Stimulated activated CD8-positive, alpha-beta memory T cell treated with anti-CD3 and anti-CD28 coated beads, Interleukin-15, amount 100 ng/mL, for 48 hours (primary cell): ENCODE measurements around the gene GOSR1.
A peak's percentile ranks its signal among the peaks of the same experiment; 100 is the strongest.
"Not testable (repeated sequence)": the region's sequence is repeated elsewhere in the genome, so short reads cannot be mapped to it uniquely, and the experiment has no call there.

Source experiments
- DNase-seq, 2 donors: peaks; one replicate each; pipeline ENCODE4 v3.0.0-alpha.2; 2020; ENCODE audit warnings: low read depth in 2 of 2

Gene GOSR1

DNA sequence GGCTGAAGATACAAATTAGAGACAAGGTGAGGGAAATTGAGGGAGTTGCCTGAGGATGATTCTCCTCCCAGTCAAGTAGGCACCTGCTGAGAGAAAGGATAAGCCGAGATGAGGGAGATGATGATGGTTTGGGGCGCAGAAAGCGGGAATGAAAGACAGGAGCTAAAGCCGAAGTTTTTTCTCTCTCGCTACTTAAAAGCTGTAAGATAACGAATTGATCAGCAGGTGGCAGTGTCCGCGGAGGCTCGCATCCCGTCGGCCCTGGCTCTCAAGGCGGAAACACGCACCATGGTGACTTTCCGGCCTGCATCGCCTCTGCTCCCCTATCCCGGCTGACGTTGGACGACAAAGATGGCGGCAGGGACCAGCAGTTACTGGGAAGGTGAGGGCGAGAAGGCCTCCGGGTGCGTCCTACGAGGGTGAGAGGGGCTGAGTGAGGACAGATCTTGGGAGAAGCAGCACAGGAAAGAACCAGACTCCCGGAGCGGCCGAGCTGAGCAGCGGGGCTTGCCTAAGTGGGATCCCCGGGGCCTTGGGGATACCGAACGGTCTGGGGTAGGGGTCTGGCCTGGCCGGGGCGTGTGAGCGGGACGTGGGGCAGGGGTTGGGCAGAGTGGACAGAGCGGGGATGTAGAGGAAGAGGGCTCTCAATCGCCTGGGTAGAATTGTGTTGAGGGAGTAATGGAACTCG is at the start of gene GOSR1:
Gene GOSR1 (plus strand): TSS at position 326 of the 691 bp plus-strand sequence. CDS start 26 bp downstream, at position 352.
- peak; percentile 85 for DNase-seq

DNA sequence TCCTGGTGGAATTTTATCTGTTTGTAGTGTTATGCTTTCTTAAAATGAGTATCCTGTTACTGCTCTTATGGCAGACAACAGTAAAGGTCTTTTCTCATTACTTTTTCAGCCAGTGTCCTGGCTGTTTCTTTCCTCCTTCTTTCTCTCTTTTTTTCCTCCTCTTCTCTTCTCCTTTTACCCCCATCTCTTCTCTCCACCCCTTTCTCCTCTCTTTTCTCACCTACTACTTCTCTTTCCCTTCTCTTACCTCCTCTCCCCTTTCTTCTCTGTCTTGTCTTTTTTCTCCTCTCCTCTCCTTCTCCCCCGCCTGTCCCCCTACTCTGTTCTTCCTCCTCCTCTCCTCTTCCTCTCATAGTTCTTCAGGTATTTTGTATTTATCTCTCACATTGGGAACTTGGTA is 49.6 kb upstream of the GOSR1 start:
- DNase-seq, result no peak

DNA sequence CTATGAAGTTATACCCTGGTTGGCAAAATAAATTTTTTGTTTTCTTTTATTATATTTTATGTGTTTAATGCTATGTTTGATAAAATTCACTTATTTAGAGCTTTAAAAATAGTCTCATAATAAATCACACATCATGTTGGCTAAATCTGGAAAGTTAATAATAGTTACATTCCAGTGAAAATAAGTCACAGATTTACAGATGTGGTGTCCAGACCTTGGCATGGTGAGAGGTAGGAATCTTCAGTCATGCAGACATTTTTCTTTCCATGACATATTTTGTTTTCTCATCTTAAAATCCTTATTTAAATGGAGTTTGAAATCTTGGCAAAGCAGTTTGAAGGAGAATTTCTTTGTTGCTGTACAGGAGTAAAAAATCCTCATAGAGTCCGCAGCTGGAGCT is 48.1 kb upstream of the GOSR1 start:
- DNase-seq, result no peak

DNA sequence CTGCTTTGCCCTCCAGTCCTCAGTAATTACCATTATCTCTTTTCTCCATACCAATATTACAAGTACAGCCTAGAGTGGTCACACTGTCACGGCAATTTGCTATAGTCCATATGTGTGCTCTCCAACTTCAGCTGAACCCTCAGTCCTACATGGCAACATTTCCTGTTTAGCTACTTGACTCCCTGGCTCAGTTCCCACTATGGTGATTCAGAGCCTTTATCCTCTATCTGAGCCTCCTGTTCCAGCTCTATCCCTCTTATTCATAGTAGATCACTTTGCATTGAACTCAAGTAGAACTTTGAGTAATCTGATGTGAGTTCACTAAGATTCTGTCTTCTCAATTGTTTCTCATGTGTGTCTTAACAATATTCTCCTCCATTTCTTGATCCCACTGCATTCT is 43.7 kb upstream of the GOSR1 start:
- DNase-seq, result no peak

DNA sequence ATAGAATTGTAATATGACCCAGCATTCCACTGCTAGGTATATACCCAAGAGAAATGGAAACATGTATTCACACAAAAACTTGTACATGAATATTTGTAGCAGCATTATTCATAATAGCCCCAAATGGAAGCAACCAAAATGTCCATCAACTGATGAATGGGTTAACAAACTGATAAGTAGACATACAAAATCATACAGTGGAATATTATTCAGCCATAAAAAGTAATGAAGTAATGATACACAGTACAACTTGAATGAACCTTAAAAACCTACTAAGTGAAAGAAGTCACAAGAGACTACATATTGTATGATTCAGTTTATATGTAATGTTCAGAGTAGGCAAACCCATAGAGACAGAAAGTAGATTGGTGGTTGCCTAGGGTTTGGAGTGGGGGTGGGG is 40.5 kb upstream of the GOSR1 start:
- DNase-seq, result no peak

DNA sequence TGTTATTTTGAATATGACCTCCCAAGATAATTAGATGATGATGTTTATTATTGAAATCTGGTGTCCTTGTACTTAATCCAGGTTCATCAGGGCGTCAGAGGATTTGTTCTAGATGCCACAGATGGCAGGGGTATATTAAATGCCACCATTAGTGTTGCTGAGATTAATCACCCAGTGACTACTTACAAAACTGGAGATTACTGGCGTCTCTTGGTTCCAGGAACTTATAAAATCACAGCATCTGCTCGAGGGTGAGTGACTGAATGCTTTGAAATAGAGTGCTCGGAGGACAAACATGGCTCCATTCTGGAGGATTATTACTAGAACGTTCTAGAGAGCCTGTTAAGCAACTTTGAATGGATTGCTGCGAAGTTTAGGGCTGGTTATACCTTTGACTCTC is 33.5 kb upstream of the GOSR1 start:
- DNase-seq, result no peak

DNA sequence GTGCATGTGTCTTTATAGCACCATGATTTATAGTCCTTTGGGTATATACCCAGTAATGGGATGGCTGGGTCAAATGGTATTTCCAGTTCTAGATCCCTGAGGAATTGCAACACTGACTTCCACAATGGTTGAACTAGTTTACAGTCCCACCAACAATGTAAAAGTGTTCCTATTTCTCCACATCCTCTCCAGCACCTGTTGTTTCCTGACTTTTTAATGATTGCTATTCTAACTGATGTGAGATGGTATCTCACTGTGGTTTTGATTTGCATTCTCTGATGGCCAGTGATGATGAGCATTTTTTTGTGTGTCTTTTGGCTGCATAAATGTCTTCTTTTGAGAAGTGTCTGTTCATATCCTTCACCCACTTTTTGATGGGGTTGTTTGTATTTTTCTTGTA is 30.6 kb upstream of the GOSR1 start:
- not testable (repeated sequence) for DNase-seq

DNA sequence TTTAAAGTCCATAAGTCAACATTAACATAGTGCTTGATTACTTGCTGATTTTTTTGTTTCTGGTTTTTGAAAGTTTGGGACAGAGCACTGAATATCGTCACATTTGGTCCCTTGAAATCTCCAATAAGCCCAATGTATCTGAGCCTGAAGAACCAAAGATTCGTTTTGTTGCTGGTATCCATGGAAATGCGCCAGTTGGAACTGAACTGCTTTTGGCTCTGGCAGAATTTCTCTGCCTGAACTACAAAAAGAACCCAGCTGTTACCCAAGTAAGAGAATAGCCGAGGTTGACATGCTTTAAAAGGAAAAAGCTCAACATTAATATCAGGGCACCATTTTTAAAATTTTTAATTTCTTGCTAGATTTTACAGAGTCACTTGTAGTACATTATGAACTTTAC is 27.7 kb upstream of the GOSR1 start:
- no peak for DNase-seq

DNA sequence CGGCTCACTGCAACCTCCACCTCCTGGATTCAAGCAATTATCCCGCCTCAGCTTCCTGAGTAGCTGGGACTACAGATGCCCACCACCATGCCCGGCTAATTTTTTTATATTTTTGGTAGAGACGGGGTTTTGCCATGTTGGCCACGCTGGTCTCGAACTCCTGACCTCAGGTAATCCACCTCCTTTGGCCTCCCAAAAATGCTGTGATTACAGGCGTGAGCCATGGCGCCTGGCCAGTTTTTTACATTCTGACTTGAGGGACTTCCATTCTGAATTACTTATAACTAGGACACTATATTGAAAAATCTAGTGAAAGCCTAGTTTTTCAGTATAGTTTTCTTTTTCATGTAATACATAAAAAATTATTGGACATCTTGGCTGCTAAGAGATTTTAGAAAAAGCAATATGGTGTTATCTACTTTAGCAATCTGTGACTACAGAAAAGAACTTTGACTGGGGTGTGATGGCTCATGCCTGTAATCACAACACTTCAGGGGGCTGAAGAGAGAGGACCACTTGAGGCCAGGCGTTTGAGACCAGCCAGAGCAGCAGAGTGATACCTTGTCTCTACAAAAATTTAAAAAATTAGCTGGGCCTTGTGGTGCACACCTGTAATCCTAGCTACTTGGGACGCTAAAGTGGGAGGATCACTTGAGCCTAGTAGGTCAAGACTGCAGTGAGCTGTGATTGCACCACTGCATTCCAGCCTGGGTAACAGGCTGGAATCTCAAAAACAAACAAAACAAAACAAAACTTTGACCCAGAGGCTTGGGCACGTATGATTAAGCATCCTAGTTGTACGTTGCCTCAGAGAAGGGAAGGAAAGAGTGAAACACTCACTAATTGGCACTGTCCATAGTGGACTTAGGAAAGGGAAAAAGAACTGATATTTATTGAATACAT is 26.8 kb upstream of the GOSR1 start:
- DNase-seq, result no peak

DNA sequence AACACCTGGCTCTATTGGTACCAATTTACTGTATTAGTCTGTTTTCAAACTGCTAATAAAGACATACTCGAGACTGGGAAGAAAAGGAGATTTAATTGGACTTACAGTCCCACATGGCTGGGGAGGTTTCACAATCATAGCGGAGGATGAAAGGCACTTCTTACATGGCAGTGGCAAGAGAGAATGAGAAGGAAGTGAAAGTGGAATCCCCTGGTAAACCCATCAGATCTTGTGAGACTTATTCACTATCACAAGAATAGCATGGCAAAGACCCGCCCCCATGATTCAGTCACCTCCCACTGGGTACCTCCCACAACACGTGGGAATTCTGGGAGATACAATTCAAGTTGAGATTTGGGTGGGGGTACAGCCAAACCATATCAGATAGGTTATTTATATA is 22.6 kb upstream of the GOSR1 start:
- no peak for DNase-seq

DNA sequence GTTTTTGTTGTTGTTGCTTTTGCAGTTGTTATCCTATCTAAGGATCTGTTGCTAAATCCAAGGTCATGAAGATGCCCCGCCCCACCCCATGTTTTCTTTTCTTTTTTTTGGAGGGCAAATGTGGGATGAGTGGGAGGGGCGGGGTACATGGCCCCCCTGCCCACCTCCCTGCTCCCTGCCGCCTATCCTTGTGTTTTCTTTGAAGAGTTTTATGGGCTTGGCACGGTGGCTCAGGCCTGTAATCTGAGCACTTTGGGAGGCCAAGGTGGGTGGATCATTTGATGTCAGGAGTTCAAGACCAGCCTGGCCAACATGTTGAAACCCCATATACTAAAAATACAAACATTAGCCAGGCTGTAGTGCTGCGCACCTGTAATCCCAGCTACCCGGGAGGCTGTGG is 18.8 kb upstream of the GOSR1 start:
- no peak for DNase-seq

DNA sequence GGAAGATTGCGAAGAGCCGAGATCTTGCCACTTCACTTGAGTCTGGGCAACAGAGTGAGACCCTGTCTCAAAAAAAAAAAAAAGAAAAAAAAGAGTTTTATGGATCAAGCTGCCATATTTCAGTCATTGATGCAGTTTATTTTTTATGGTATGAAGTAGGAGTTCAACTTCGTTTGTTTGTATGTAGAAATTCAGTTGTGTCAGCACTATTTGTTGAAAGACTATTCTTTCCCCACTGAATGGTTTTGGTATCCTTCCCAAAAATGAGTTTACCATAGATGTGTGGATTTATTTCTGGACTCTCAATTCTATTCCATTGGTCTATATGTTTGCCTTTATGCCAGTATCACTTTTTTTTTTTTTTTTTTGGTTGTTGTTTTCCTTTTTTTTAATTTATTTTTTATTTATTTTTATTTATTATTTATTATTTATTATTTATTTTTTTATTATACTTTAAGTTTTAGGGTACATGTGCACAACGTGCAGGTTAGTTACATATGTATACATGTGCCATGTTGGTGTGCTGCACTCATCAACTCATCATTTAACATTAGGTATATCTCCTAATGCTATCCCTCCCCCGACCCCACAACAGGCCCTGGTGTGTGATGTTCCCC is 18.3 kb upstream of the GOSR1 start:
- not testable (repeated sequence) for DNase-seq

DNA sequence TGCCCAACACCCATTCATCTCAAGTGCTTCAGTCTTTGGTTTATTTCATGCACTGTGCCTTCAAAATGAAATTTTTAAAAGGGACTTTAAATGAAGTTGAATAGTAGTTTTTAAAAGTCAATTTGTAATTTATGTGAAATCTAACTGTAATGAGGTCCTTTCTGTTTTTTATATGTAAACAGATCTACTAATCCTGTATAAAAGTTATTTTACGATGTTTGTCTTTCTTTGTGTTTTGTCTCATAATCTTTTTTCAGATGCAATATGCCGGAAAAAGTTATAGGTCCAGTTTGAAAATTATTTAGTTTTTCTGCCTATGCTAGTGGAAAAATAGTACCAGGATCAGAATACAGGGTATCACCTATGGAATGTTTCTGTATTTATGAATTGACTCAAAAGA is 8.7 kb upstream of the GOSR1 start:
- DNase-seq, result no peak

DNA sequence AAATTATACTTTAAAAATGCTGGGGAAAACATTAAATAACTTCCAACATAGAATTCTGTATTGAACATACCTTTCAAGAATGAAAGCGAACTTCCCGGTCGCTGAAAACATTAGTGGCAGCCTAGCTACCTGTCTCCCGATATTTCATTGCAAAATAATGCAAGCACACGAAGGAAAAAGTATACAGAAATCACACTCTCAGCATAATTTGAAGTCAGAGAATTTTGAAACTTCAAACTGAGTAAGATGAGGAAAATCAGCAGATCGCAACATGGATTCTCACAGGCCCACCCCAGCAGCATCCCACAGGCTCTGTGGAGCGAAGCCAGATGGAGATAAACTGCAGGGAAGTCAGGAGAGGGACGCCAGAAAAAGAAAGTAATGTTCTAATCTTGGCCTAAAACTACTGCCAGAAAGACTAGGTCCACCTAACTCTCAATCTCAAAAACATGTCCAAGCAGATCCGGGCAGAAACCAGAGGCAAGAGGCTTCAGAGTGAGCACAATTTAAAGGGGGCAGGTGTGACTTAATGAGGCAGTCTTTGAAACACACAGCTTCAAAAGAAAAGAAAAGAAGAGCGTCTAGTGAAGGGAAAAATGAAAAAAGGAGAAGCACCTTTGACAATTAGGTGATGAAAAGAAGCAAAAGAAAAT is 4.8 kb upstream of the GOSR1 start:
- DNase-seq, result no peak

DNA sequence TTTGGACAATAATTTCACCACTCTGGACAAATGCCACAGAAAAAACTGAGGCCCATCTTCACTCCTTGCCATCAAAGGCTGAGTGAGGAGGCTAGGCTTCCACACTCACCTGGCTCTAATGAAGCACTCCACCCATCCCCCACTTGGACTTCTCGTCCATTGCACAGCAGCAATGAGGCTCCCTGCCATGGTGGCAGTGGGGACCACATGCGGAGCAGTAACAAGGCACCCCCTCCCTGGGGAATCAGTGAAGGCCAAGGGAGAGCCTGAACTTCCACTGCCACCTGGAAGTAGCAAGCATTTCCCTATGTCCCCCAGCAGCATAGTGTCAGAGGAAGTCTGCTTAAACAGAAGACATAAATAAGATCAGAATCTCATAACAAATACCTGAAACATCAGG is 2.0 kb upstream of the GOSR1 start:
- DNase-seq, result no peak

DNA sequence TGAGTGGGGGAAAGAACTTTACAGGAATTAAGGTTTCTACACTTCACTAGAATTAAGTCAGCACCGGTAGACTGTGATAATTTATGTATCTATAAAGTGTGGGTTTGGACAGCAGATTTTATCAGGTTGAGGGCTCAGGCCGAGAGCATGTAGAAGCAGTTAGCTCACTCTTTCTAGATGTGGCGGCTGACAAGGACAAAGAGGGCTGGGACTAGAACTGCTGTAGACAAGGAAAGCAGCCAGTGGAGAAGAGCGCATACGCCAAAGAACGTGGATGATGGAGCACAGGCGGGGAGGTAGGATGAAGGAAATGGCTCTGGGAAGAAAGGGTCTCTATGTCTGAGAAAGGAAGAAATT is 504 bp upstream of the GOSR1 start:
- no peak for DNase-seq

DNA sequence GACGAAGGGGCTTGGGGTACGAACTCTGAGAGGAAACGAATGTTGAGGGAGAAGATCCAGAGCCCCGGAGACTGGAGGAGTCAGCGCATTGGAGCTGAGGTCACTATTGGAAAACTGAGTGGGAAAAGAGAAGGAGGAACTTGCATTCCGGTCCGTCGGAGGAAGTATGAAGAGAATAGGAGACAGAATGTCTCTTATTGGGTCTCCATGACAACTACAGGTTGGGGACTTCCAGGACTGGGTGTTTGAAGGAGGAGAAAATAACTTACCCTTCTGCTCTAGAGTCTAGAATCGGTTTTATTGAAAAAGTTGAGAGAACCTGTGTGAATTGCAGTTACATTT is 537 bp downstream of the GOSR1 start:
- DNase-seq, result no peak

DNA sequence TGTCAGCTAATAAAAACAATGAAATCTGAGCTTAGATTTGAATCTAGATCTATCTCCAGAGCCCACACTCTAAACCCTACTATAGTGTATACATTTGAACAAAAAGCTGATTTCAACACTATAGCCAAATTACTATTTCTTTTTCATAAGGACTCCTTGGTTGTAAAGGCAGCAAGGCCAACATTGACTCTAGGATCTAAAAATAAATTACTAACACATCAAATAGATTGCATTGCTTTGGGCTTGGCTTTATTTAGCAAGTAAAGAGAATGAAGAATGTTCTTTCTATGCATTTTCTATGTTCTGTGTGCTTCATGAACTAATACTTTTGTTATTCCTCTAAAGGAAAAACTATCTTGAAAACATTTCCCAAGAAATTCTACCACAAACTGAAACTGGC is 5.3 kb downstream of the GOSR1 start:
- no peak for DNase-seq

DNA sequence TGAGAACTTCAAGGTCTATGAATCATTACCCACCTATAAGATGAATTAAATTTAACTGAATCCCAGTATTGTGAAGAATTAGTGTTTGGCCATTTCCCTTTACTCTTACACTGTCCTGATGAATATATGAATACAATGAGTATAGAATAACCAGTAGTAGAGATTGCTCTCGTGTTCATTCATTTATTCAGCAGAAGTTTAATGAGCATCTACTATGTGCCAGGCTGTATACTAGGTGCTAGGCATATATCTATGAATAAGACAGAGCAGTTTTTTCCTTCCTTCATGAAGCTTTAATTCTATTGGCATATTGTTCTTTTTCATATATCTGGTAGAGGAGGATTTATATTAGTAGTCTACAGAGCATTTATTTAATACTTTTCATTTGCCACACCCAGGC is 6.0 kb downstream of the GOSR1 start:
- DNase-seq, result no peak

DNA sequence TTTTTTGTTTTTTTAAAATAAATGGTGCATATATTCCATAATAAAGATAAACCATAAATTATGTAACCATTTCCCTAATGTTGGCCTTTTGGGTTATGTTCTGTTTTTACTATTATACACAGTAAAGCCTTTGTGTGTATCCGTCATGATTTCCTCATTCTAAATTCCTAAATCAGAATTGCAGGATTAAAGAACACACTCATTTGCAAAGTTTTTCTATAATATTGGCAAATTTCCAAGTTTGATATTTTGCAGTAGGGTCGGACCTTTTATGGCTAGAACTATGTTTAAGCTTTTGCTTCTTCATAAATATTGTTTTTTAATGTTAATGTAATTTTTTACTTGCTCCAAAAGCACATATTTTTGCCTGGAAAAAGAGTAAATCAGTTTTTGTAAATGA is 16.6 kb downstream of the GOSR1 start:
- DNase-seq, result no peak

DNA sequence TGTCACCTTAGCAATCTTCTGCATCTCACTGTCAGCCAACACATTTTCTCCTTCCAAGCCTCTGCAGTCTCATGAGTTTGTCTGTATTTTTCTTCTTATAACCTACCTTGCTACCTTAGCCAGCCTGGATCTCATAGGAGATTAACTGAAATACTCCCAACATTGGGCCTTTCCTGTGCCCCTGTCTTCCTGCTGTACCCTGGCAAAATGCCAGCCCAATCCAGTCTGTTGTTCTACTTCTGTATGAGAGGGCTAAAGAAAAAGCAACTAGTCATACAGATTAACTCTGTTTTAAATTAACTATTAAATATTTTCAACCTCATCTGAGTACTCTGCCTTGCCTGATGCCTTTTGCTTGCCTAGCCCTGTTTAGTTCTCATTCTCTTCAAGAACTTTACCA is 18.4 kb downstream of the GOSR1 start:
- no peak for DNase-seq

DNA sequence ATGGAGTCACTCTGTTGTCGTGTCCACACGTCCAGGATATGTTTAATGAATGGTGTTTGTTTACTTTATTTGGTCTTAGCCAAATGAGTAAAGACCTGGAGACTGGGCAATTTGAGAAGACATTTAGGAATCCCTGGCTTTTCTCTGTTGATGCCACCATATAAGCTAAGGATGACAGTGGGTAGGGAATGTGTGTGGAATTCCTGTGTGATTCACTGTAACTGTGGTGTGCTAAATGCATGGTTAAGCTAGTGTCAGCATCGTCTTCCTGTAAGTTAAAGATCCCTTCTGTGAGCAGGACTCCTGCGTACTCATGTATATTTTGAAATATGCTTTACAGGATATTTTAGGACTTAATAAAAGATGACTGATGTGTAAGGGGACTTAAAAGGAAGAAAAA is 26.4 kb downstream of the GOSR1 start:
- no peak for DNase-seq
